Spleen (tissue), 7 donors: ENCODE results near the gene ATP10A.

Experiments used
- POLR2AphosphoS5 ChIP-seq, 3 donors: sonication (generic); formaldehyde crosslinking; IDR thresholded peaks; one replicate each; pipeline ENCODE4 v1.5.1; 2017; ENCODE audit warnings: antibody characterized with exemption in 3 of 3
- TF ChIP-seq, protein P1 (sequence below), 11 experiments: fragments of 200-600 bp in 7 of 11; fragments of 450-650 bp in 4 of 11; sonication (generic) in 4 of 11; IDR thresholded peaks in 8 of 11; conservative IDR thresholded peaks in 3 of 11; 1 replicate in 7 of 11; 2 replicates in 4 of 11; pipeline versions ENCODE4 v1.4.0 to v1.8.0; 2016 to 2021; ENCODE audit warnings: antibody characterized with exemption in 11 of 11, inconsistent platforms in 4 of 11, mild to moderate bottlenecking in 1 of 11
- donor health status: DM: no; HTN: no; CAD: no; lungs with moderate emphysema.
- donor health status: DM: no; HTN: no; CAD: no.
- donor health status: DM: no; HTN: no; CAD: no.

DNA sequence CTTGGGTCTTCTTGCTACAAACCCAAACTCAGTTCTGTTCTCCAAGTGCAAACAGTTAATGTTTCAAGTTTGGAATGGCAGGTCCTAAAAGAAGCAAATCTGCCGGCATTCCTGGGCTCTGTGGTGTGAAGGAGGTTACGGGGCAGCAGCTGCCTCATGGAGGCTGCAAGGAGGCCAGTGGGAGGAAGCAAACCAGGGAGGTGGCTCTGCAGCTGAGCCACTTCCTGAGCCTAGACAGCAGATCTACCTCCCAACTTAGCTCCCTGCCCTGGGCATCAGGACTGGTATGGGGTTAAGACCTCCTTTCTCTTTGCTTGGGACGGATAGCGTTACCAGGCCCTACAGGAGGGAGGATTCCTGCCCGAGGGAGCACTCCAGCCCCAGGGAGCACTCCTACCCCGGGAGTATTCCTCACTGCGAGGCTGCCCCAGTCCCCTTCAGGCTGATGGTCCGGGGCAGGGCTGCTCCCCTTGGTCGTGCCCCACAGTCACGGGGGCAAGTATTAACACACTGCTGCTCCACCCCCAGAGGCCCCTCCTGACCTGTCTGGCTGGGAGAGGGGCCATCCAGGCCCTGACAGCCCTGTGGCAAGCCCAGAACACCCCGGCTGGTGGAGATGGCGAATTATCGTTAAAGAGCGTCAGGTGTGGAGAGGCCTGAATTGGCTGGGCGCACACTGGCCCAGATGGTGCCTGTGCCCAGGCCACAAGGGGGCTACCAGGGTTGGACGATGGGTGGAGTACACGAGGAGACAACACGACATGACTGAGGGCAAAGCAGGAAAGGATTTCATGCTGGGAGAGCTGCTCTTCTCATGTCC, 129.9 kb downstream of the ATP10A start:
- TF ChIP-seq, protein P1, sequence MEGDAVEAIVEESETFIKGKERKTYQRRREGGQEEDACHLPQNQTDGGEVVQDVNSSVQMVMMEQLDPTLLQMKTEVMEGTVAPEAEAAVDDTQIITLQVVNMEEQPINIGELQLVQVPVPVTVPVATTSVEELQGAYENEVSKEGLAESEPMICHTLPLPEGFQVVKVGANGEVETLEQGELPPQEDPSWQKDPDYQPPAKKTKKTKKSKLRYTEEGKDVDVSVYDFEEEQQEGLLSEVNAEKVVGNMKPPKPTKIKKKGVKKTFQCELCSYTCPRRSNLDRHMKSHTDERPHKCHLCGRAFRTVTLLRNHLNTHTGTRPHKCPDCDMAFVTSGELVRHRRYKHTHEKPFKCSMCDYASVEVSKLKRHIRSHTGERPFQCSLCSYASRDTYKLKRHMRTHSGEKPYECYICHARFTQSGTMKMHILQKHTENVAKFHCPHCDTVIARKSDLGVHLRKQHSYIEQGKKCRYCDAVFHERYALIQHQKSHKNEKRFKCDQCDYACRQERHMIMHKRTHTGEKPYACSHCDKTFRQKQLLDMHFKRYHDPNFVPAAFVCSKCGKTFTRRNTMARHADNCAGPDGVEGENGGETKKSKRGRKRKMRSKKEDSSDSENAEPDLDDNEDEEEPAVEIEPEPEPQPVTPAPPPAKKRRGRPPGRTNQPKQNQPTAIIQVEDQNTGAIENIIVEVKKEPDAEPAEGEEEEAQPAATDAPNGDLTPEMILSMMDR (IDR thresholded peaks at IDR 0.05 in 8 of 11, conservative IDR thresholded peaks at IDR 0.05 in 3 of 11) = no peak
- TF ChIP-seq POLR2AphosphoS5 (IDR thresholded peaks at IDR 0.05) = no peak
